Stimulated activated naive CD8-positive, alpha-beta T cell treated with anti-CD3 and anti-CD28 coated beads, Interleukin-15, Interleukin-2, amounts not matched to agents 100 ng/mL and 50 ng/mL, for 24 hours (primary cell): ENCODE measurements around the gene SCN4B.

ENCODE experiments used
- H3K27ac Mint-ChIP-seq: one replicate; pipeline ENCODE4 v1.8.0; 2021; ENCODE audit warnings: mild to moderate bottlenecking, mixed read lengths
- H3K27me3 Mint-ChIP-seq: one replicate; pipeline ENCODE4 v1.8.0; 2021; ENCODE audit warnings: mixed read lengths
- H3K36me3 Mint-ChIP-seq: one replicate; pipeline ENCODE4 v1.8.0; 2021; ENCODE audit warnings: low read depth, mixed read lengths
- H3K4me1 Mint-ChIP-seq: one replicate; pipeline ENCODE4 v1.8.0; 2021; ENCODE audit warnings: low read depth, mixed read lengths
- H3K4me3 Mint-ChIP-seq: one replicate; pipeline ENCODE4 v1.8.0; 2021; ENCODE audit warnings: mild to moderate bottlenecking, mixed read lengths
- H3K9me3 Mint-ChIP-seq: one replicate; pipeline ENCODE4 v1.8.0; 2021; ENCODE audit warnings: mixed read lengths

SCN4B gene

DNA sequence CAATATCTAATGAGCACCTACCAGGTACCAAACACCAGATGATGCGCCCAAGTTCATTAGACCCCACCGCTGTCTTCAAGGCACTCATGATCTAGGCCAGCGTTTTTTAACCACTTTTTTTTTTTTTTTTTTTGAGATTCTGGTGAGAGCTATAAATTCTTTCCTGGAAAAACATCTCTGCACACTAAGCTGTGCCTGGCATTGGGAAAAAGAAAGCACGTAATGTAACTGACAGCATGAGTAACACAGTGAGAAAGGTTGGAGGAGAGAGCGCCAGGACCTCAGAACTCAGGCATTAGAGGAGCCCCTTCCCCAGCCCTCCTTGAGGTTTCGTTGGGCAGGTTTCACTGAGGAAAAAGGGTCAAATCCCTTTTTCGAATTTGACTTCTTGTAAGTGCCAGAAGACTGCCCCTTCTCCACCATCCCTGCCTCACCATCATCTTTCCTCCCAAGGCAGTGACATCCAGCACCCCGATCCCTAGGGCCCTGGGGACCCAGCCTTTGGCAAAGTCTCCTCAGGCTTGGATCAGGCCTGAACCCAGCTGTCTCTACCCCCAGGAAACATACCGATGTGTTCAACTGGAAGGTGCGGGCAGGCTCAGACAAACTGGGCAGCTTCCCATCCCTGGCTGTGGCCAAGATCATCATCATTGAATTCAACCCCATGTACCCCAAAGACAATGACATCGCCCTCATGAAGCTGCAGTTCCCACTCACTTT is 39.8 kb downstream of the SCN4B start:
- Mint-ChIP-seq H3K4me3 (no peak overlapping the region), H3K4me1 (peaks cover 2% of the 10 kb centered on the region), H3K27ac (no peak overlapping the region), H3K9me3 (no peaks in the 10 kb centered on the region), H3K27me3 (peaks cover 4% of the 10 kb centered on the region), H3K36me3 (no peaks in the 10 kb centered on the region)

DNA sequence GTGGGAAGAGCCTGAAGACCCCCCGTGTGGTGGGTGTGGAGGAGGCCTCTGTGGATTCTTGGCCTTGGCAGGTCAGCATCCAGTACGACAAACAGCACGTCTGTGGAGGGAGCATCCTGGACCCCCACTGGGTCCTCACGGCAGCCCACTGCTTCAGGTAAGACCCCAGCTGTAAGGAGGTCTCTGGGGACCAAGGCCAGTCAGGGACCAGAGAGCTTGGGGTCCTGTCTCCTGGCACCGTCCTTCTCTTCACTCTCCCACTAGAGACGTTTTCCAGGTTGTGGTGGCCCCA is 40.9 kb downstream of the SCN4B start:
- H3K4me1 Mint-ChIP-seq: no peaks in the 10 kb centered on the region
- no peaks in the 10 kb centered on the region for H3K9me3 Mint-ChIP-seq
- H3K27ac Mint-ChIP-seq: no peak overlapping the region
- peaks cover 4% of the 10 kb centered on the region for H3K27me3 Mint-ChIP-seq
- no peak overlapping the region for H3K4me3 Mint-ChIP-seq
- no peaks in the 10 kb centered on the region for H3K36me3 Mint-ChIP-seq

DNA sequence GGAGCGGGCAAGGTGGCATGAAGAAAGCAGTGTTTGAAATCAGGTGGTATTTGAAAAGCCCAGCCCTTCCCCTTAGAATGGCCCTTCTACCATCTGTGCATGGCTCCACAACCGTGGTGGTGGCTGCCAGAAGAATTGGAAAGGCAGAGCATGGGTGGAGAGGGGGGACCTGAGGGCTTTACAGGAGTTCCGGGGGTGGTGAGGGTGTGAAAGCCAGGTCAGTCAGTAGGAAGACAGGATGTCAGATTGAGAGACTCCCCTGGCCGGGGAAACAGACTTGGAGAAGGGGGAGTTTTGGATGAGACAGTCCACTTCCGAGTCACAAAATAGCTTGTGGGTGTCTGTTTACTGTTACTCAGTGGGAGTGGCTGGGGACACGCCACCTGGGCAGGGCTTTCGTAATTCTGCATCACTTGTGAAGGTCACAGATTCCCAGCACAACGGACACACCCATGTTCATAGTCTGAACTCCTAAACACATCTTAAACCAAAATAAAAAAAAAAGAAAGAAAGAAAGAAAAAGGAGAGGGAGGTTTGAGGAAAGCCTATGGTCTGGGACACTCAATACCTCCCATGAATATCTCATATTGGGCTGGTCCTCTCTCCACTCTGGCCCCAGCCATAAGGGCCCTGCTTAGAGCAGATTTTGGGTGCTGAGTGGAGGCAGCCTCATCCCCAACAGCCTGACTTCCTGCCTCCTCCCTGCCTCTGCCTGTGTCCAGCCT is 41.4 kb downstream of the SCN4B start:
- no peaks in the 10 kb centered on the region for H3K9me3 Mint-ChIP-seq
- no peaks in the 10 kb centered on the region for H3K4me1 Mint-ChIP-seq
- H3K27me3 Mint-ChIP-seq: peaks cover 4% of the 10 kb centered on the region
- no peak overlapping the region for H3K27ac Mint-ChIP-seq
- H3K4me3 Mint-ChIP-seq: no peak overlapping the region
- H3K36me3 Mint-ChIP-seq: no peaks in the 10 kb centered on the region

GRCh38 chr11:118109231-118109630 is 43.4 kb downstream of the SCN4B start:
- no peaks in the 10 kb centered on the region for H3K27me3 Mint-ChIP-seq
- H3K4me1 Mint-ChIP-seq: no peaks in the 10 kb centered on the region
- H3K36me3 Mint-ChIP-seq: no peaks in the 10 kb centered on the region
- no peaks in the 10 kb centered on the region for H3K9me3 Mint-ChIP-seq
- no peak overlapping the region for H3K4me3 Mint-ChIP-seq
- no peak overlapping the region for H3K27ac Mint-ChIP-seq

- no peak overlapping the region for H3K27ac Mint-ChIP-seq
- no peaks in the 10 kb centered on the region for H3K27me3 Mint-ChIP-seq
- H3K4me1 Mint-ChIP-seq: no peaks in the 10 kb centered on the region
Measured at GRCh38 chr11:118108513-118108912, 44.1 kb downstream of the SCN4B start.

DNA sequence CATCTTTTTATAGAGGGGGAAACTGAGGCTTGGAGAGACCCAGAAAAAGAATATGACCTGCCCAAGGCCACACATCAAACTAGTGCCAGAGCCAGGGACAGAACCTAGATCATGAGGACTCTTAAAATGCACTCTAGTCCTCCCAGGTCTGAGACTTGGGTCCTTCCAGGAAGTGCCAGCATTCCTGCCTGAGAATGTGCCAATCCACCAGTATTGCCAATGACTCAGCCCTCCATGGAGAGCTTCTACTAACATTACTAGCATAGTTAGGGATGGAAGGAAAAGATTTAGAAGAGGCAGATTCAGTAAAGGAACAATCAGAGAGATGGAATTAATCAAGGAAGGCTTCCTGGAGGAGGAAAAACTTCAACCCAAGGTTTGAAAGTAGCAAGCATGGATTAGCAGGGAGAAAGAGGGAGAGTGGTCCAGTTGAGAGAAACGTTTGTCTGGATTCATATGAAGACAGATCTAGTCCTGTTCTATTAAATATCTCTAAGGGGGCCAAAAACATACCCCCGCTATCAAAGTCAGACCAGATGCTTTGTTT is 45.8 kb downstream of the SCN4B start:
- Mint-ChIP-seq H3K36me3 (no peaks in the 10 kb centered on the region), H3K27me3 (no peaks in the 10 kb centered on the region), H3K27ac (no peak overlapping the region), H3K4me3 (no peak overlapping the region), H3K4me1 (no peaks in the 10 kb centered on the region), H3K9me3 (no peaks in the 10 kb centered on the region)

More at GRCh38 chr11:118108513-118108912, 44.1 kb downstream of the SCN4B start:
- Mint-ChIP-seq H3K36me3 (no peaks in the 10 kb centered on the region), H3K9me3 (no peaks in the 10 kb centered on the region), H3K4me3 (no peak overlapping the region)

- no peaks in the 10 kb centered on the region for H3K4me1 Mint-ChIP-seq
- H3K9me3 Mint-ChIP-seq: no peaks in the 10 kb centered on the region
- peaks cover 2% of the 10 kb centered on the region for H3K27me3 Mint-ChIP-seq
- no peak overlapping the region for H3K27ac Mint-ChIP-seq
- H3K4me3 Mint-ChIP-seq: no peak overlapping the region
- H3K36me3 Mint-ChIP-seq: no peaks in the 10 kb centered on the region
Measured at GRCh38 chr11:118105657-118106305, 46.8 kb downstream of the SCN4B start.

DNA sequence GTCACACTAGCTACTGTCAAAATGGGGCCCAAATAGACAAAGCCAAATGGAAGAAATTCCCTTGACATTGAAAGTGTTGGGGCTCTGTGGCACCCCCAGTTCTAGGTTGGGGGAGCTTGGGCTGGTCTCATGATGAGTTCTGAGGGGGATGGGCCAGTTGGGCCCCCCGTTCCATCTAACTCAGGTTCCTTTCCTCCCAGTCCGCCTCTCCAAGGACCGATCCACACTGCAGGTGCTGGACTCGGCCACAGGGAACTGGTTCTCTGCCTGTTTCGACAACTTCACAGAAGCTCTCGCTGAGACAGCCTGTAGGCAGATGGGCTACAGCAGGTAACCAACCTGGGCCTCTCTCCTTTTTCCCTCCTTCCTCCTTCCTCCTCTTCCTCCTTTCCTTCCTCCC is 48.1 kb downstream of the SCN4B start:
- H3K4me1 Mint-ChIP-seq: no peaks in the 10 kb centered on the region
- H3K27me3 Mint-ChIP-seq: peaks cover 2% of the 10 kb centered on the region
- no peaks in the 10 kb centered on the region for H3K9me3 Mint-ChIP-seq
- no peaks in the 10 kb centered on the region for H3K36me3 Mint-ChIP-seq
- no peak overlapping the region for H3K4me3 Mint-ChIP-seq
- H3K27ac Mint-ChIP-seq: no peak overlapping the region

DNA sequence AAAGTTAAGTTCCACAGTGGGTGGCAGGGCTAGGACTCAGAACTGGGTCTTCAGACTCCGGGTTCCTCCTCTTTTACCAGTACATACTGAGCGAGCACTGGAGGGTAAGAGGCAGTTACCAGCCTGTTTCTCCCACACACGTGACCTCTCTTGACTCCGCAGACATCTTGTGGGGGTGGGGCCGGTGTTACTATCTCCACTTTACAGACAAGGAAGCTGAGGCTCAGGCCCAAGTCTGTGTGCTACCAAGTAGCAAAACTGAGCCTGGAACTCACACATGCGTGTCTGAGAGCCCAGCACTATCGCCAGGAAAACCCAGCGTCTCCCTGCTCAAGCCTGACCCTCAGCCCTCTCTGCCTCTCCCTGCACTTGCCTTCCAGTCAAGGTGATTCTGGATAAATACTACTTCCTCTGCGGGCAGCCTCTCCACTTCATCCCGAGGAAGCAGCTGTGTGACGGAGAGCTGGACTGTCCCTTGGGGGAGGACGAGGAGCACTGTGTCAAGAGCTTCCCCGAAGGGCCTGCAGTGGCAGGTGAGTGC is 49.8 kb downstream of the SCN4B start:
- Mint-ChIP-seq H3K4me1 (no peaks in the 10 kb centered on the region), H3K27ac (no peak overlapping the region), H3K9me3 (no peaks in the 10 kb centered on the region)

DNA sequence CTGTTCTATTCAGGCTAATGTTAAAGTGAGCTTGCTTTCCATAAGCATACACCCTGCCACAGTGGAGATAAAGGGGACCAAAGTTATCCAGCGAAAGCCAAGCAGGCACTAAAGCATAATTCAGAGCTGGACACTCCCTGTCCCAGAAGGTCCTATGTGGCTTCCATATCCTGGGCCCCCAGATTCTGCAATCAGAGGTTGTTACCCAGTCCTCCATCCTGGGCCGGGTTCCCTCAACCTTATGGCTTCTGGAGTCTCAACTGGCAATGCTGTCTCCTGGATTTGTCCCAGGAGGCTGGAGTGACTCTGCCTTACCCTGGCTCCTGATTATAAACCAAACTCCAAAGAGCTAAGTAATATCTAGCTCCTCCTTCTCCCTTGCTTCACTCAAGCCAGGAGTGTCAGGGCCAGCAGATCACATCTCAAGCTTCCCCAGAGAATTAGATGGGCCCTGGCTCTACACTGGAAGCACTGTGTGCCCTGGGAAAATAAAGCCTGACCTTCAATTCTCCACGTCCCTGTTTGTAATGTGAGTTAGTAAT is 51.9 kb downstream of the SCN4B start:
- no peak overlapping the region for H3K27ac Mint-ChIP-seq
- peaks cover 2% of the 10 kb centered on the region for H3K27me3 Mint-ChIP-seq
- H3K9me3 Mint-ChIP-seq: no peaks in the 10 kb centered on the region
- H3K4me3 Mint-ChIP-seq: no peak overlapping the region
- no peaks in the 10 kb centered on the region for H3K4me1 Mint-ChIP-seq
- H3K36me3 Mint-ChIP-seq: no peaks in the 10 kb centered on the region

More for the DNA sequence above, 49.8 kb downstream of the SCN4B start:
- Mint-ChIP-seq H3K27me3 (peaks cover 2% of the 10 kb centered on the region), H3K4me3 (no peak overlapping the region), H3K36me3 (no peaks in the 10 kb centered on the region)

GRCh38 chr11:118099838-118100556 is 52.6 kb downstream of the SCN4B start:
- H3K36me3 Mint-ChIP-seq: no peaks in the 10 kb centered on the region
- H3K4me1 Mint-ChIP-seq: no peaks in the 10 kb centered on the region
- H3K27ac Mint-ChIP-seq: no peak overlapping the region
- H3K9me3 Mint-ChIP-seq: no peaks in the 10 kb centered on the region
- H3K4me3 Mint-ChIP-seq: no peak overlapping the region
- peaks cover 2% of the 10 kb centered on the region for H3K27me3 Mint-ChIP-seq

DNA sequence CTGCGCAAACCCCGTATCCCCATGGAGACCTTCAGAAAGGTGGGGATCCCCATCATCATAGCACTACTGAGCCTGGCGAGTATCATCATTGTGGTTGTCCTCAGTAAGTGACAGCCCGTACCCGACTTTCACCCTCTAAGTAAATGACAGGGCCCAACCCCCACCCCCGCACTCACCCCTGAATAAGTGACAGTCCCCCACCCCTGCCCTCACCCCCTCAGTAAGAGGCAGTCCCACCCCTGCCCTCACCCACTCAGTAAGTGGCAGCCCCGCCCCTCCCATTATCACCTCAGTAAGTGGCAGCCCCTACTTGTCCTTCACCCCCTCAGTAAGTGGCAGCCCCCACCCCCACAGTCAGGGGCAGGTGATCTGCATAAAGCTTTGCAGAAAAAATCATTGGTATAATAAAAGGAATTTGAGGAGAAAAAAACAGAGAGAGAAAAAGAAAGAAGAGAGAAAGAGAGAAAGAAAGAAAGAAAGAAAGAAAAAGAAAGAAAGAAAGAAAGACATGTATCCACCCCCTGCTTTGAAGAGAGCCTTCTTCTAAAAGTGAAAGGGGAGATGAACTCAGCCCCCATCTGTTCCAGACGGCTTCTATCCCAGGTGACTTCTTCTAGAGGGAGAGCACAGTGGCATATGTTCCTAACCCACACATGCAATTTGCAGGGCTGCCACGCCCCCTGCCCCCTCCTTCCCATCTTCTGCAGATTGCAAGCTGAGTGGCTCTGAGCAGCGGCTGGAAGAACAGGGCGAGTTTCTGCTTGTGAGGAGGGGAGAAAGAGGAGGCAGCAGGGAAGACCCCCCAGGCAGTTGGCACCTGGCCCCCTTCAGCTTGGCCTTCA is 53.4 kb downstream of the SCN4B start:
- Mint-ChIP-seq H3K9me3 (no peaks in the 10 kb centered on the region), H3K36me3 (no peaks in the 10 kb centered on the region), H3K4me1 (no peaks in the 10 kb centered on the region), H3K27me3 (peaks cover 2% of the 10 kb centered on the region), H3K4me3 (no peak overlapping the region), H3K27ac (no peak overlapping the region)

DNA sequence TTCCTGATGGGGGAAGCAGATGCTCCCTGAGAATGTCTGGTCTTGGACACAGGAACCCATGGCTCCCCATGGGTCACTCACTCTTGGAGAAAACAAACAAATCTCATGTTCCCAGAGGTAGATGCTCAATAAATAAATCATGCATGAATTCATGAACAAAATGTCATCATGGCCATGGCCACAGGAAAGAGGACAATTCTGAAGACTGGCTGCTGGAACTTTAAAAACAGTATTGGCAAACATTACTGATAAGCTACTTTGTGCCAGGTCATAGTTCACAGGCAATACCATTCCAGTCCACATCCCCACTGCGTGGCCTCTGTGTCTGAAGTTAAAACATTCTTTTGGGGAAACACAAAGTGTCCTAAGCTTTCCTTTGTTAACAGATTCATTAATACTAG is 56.7 kb downstream of the SCN4B start:
- Mint-ChIP-seq H3K4me1 (no peaks in the 10 kb centered on the region), H3K4me3 (no peak overlapping the region), H3K27me3 (no peaks in the 10 kb centered on the region), H3K27ac (no peak overlapping the region), H3K9me3 (no peaks in the 10 kb centered on the region), H3K36me3 (no peaks in the 10 kb centered on the region)

DNA sequence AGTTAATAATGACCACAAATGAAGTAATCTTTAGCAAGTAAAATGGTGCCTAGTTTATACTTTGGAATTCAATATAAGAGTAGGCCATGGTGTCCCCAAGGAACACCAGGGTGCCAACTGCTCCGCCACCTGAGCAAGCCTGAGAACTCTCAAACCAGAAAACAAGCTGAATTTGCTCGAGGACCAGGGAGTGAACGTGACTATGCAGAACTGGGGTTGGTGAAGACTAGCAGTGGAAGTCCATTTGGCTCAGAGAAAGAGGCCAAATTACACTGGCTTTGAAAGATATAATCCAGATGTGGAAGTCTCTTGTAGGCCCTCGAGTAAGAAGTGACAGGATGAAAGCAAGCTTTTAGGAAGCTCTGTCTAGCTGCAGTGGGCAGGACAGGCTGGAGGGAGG is 57.1 kb downstream of the SCN4B start:
- H3K36me3 Mint-ChIP-seq: no peaks in the 10 kb centered on the region
- no peak overlapping the region for H3K27ac Mint-ChIP-seq
- H3K9me3 Mint-ChIP-seq: no peaks in the 10 kb centered on the region
- no peaks in the 10 kb centered on the region for H3K27me3 Mint-ChIP-seq
- H3K4me3 Mint-ChIP-seq: no peak overlapping the region
- H3K4me1 Mint-ChIP-seq: no peaks in the 10 kb centered on the region
